Ureter (tissue), 1 donor: ENCODE results near the gene LIAS. TPM values are rescaled to one million over a fixed set of nuclear protein-coding genes. Genes with fewer than 3 reads are reported as not detected.

Experiments
- DNase-seq: peaks from one replicate; pipeline ENCODE4 v3.0.0-alpha.2; 2020; ENCODE audit warnings: low spot score
- total RNA-seq: library from RNA; stranded (reverse); gene quantifications from one replicate; pipeline ENCODE4 v1.2.4, GENCODE V29; 2023
- donor health status: DM: yes; HTN: yes; CAD: no.

The LIAS gene
- total RNA-seq, 1 donor from 2014 or later = 25.0 TPM

- peak; percentile 83 for DNase-seq
Measured at GRCh38 chr4:39528061-39528465, 69.2 kb downstream of the LIAS start.

Other genes starting within 250 kb of the LIAS start
- 59.4 TPM for gene RFC1, start 92.7 kb upstream of the LIAS start, total RNA-seq
- gene KLB, start 52.1 kb upstream of the LIAS start, total RNA-seq = 0.08 TPM
- gene RPL9, start 134 bp upstream of the LIAS start, total RNA-seq = 1,753 TPM
- 76.0 TPM for gene UGDH, start 68.4 kb downstream of the LIAS start, total RNA-seq
- gene SMIM14, start 179.8 kb downstream of the LIAS start, total RNA-seq = 48.6 TPM
- 78.4 TPM for gene UBE2K, start 239.1 kb downstream of the LIAS start, total RNA-seq